CD1c-positive myeloid dendritic cell (primary cell): ENCODE results near the gene PLPP1.
"Not testable (repeated sequence)": the region's sequence is repeated elsewhere in the genome, so short reads cannot be mapped to it uniquely, and the experiment has no call there.

ENCODE experiments used
- DNase-seq: peaks from one replicate; pipeline ENCODE4 v3.0.0-alpha.2; 2016; ENCODE audit errors: extremely low spot score

The PLPP1 gene

DNA sequence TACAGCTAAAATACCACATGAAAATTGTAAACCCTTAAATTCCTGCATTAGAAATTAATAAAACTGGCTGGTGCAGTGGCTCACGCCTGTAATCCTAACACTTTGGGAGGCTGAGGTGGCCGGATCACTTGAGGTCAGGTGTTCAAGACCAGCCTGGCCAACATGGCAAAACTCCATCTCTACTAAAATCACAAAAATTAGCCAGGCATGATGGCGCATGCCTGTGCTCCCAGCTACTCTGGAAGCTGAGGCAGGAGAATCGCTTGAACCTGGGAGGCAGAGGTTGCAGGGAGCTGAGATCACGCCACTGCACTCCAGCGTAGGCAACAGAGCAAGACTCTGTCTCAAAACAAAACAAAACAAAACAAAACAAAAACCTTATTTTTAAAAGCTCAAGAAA lies 29.1 kb downstream of the PLPP1 start:
- DNase-seq, result not testable (repeated sequence)

DNA sequence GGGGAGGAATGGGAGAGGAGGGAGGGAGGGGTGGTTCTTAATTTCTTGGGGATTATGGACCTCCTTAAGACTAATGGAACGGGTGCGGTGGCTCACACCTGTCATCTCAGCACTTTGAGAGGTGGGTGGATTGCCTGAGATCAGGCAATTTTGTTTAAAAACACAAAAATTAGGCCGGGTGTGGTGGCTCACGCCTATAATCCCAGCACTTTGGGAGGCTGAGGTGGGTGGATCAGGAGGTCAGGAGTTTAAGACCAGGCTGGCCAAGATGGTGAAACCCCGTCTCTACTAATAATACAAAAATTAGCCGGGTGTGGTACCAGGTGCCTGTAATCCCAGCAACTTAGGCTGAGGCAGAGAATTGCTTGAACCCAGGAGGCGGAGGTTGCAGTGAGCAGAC lies 30.8 kb downstream of the PLPP1 start:
- DNase-seq, result not testable (repeated sequence)

DNA sequence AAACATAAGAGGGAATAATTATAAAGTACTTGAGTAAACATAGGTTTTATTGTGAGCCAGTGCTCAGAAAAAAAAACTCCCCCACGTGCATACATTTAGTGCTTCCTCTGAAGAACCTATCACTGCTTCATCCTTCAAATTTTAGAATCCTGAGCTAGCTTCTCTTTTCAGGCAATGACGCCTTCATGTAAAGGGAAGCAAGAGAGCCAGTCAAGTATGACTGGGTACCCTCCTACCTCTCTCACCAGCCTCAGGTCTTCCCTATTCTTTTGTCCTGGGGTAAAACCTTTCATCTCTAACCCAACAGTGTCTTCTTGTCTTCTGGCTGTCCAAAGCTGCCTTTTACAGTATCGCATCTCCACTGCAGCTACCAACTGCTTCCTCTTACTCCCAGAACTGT lies 32.0 kb downstream of the PLPP1 start:
- no peak for DNase-seq

DNA sequence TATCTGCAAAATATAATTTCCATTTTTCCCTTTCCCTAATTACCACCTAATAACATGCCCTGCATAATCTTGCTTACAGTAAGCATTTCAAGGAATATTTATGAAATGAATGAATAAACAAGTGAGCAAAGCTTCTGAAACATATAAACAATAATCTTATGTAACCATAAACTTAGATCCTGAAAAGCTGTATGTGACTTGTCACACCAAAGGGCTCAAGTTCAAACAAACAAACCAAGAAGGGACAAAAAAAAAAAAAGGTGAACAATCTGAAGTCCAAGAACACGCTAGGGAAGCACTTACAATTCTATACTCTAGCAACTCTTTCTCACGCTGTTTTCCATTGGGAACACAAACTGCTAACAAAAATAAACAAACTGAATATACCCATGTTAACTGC lies 36.3 kb downstream of the PLPP1 start:
- DNase-seq, result no peak

DNA sequence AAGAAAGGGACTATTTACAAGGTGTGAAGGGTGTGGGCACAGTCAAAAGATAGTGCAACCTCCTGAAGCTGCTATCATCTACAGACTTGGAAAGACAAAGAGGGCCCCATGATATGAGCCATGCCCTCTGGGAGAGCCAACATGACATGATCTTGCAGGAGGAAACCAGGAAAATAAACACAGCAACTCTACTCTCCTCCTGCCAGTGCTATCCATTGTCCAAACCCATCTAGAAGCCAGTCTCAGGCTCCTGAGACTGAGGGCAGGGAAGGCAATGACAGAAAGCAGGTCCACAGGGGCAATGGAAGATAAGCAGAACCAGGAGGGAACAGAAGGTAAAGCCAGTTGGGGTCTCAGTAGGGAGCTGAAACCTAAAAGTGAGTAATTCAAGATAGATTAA lies 37.1 kb downstream of the PLPP1 start:
- DNase-seq, result no peak

DNA sequence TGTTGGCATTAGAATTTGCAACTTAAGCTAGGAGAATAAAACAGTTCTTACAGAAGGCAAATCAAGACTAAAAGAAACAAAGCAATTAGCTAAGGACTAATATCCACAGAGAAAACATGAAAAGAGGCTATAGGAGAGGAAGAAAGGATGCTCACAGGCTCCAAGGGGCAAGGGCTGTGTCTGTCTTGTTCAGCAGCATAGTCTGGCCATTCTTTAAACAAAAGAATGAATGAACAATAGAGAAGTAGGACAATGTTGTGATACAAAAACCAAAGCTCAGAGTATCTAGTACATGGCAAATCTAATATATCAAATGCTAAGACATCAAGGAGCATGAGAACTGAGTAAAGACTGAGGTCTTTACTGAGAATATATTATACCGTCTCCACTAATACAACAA lies 39.5 kb downstream of the PLPP1 start:
- DNase-seq, result no peak

DNA sequence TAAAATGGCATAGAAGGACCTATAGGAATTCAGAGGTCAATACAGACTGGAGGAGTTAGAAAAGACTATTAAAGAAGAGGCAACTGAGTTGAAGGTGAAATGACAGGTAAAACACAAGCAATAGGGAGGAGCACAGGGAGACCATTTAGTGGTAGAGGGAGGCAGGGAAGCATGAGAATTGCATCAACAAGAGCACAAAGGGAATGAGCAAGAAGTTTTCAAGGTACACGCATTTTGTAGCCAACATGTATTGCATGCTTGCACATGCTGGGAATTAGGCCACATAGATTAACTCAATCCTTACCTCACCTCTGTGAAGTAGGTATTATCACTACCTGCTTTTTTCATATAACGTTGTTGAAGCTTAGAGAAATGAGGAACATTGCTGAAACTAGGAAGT lies 42.3 kb downstream of the PLPP1 start:
- DNase-seq, result no peak

DNA sequence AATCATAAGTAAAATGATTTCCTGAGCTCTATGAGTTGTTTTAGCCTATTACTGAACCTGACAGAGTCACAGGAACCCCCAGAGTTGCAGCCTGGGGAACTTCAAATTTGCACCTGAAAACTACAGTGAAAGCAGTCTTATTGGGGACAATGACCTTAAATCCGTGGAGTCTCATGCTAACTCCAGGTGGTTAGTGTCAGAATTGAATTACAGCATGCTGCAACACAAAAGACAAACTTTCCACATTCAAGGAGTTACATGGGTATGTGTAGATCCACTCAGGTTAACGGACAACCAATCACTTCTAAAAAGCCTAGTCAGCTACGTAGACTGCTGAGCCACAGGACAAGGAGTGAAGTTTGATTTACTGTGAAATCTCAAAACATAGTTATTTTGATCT lies 49.7 kb downstream of the PLPP1 start:
- no peak for DNase-seq

DNA sequence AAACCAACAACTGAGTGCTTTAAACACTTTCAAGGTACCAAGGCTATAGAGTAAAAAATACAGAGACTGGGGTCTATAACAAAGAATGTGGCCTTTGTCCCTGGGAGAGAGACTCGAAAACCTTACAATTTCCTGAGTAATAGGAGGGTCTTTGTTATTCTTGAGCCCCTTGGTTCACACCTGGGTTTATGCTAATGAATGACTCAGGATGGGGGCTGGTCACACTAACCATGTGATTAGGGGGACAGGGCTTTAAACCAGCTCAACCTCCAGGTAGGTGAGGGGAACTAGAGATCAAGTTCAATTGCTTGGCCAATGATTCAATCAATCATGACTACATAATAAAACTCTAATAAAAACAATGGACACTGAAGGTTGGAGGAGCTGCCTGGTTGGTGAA lies 50.2 kb downstream of the PLPP1 start:
- no peak for DNase-seq

DNA sequence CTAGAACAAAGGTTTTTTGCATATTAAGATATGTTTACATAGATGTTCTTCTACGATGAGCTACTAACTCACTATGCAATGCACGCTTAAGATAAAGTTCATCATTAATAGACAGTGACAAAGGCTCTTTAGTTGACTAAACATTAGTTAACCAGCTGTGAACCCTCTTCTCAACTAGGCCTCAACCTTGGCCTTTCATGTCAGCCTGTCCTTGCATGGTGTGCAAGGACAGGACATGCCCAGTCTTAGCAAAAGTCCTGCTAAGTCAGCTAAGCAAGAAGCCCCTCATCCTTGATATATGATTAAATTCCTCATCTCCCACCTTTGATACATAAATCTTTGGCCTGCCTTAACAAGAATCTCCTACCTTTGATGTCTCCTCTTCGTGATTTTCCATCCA lies 50.9 kb downstream of the PLPP1 start:
- DNase-seq, result no peak

DNA sequence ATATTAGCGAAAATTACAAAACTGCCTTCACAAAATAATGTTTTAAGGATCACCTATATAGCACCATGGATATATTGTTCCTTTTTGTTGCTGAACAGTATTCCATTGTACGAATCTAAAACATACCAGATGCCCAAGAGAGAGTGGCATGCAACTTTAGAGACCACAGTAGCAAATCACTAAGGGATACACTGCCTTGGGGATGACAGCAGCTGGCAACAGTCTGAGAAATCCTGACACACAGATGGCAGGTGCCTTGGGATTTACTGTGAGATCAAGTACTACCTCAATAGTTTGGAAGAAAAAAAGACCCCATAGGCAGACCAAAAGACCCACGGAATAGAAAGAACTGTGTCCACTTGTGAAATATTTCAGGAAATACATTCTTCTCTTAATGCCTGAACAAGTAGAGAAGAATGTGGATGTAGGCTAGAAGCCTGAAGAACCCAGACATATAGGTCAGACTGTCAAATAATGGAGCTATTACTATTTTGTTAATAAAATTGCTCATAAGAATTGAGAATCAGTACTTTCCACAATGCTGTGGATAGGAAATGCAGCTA lies 53.4 kb downstream of the PLPP1 start:
- no peak for DNase-seq

DNA sequence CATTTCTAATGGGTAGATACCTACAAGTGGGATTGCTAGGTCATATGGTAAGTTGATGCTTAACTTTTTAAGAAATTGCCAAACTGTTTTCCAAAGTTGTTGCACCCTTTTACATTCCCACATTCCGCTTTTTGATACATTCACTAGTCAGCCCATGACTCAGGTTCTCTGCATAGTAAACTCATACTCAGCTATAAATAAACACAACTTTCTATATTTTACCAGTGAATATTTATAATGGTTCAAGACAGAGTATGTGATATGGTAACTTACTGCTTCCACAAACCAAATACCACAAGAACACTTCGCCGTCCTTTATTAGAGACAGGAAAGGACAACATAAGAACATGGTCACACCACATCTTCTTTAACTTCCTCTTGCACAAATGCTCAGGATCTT lies 54.0 kb downstream of the PLPP1 start:
- DNase-seq, result no peak

DNA sequence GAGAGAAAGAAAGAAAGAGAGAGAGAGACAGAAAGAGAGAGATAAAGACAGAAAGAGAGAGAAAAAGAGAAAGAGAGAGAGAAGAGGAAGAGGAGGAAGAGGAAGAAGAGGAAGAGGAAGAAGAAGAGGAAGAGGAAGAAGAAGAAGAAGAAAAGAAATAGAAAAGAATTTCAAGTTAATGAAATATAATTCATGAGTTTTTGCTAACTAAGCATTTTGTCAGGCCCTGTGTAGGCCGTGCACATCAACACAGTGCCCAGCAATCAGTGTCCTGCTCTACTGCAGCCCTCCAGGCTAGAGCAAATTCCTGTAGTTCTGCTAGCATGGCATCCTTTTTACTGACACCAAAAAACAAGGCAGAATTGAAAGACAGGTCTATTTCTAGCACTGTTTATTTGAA lies 62.1 kb downstream of the PLPP1 start:
- DNase-seq, result no peak

DNA sequence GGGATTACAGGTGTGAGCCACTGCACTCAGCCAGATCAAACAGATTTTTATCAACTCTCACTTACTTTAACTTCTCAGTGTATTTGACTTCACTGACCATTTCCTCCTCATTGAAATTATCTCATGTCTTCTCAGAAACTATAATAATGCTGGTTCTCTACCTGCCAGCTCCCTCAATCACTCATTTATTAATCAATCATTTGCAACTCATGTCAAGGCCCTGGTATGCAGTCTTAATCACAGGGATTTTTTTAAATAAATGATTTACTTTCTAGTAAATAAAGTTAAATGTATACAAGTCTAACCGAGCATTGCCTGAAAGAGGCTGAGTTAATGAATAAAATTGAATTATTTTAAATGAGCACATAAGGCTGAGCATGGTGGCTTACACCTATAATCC lies 63.3 kb downstream of the PLPP1 start:
- no peak for DNase-seq

DNA sequence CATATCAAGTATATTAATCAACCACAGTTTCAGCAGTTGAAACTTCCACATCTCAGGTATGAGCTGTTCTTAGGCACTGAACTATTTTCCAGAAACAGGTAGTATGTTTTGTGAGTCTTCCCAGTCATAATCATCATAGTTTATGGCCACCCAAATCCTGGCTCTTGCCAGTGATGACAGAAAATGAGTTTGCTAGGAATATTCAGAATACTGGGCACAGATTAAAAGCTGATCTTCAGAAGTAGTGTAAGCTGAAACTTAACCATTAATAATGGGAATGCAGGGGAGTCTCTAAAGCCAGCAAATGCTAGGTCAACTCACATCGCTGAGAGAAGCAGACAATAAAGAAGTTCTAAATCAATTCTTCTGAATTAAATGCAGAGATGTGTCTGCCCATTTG lies 64.5 kb downstream of the PLPP1 start:
- no peak for DNase-seq

DNA sequence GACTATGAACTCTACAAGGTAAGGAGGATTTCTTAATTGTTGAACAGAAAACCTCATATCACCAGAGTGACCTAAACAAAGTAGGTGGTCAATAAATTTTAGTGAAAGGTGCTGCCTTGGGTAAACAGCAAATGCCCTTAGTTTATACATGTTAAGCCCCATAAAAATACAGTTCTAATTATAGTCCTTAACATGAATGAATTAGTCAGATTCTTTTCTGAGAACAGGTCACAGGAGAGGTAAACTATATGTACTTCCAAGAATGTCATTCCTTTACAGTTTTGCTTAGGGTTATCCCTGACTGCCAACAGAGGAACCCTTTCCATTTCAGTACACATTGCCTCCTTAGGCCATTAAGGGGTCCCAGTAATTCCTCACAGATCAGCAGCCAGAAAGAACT lies 64.9 kb downstream of the PLPP1 start:
- no peak for DNase-seq

DNA sequence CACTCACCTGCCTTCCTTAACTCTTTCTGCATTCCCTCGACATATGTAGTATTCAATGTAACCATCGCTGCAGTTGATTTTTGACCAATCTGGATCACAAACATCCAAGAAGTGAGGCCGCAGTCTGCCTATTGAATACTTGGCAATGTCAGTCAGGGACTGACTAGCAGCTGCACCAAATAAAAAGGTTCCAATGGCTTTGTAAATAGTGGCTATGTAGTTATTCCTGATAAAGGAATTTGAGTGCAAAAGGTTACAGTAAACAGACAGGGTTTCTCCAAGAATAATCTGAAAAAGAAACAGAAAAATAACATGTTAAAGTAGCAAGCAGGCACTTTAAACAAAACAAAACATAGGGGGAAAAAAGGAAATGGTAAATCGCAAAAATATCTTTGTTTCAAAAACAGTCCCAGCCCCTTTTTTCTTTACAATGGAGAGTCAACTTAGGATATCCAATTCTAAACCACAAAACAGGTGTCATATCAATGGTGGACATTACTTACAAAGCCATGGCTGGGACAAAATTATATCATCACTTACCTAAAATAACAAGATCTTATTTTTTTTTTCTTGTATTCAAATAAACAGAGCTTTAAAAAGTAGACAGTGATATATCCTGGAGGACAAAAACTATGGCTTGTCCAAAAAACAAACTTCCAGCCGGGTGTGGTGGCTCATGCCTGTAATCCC lies 66.8 kb downstream of the PLPP1 start:
- no peak for DNase-seq

DNA sequence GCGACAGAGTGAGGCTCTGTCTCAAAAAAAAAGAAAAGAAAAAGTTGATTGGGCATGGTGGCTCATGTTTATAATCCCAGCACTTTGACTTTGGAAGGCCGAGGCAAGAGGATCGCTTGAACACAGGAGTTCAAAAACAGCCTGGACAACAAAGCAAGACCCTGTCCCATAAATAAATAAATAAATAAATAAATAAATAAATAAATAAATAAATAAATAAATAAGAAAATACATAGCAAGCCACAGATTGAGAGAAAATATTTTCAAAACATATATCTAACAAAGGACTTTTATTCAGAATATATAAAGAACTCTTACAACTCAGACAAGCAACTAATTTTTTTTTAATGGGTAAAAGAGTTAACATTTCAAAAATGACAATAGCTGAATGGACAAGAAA lies 71.2 kb downstream of the PLPP1 start:
- DNase-seq, result no peak

DNA sequence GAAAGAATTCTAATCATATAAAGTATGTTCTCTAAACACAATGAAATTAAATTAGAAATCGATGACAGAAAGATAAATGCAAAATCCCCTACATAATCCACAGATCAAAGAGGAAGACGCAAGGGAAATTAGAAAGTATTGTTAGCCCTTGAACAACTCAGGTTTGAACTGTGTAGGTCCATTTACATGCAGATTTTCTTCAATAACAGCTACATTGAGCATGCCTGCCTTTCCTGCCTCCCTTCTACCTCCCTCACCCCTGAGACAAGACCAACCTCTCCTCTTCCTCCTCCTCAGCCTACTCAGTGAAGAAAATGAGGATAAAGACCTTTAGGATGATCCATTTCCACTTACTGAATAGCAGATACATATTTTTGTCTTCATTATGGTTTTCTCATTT lies 75.2 kb downstream of the PLPP1 start:
- no peak for DNase-seq

DNA sequence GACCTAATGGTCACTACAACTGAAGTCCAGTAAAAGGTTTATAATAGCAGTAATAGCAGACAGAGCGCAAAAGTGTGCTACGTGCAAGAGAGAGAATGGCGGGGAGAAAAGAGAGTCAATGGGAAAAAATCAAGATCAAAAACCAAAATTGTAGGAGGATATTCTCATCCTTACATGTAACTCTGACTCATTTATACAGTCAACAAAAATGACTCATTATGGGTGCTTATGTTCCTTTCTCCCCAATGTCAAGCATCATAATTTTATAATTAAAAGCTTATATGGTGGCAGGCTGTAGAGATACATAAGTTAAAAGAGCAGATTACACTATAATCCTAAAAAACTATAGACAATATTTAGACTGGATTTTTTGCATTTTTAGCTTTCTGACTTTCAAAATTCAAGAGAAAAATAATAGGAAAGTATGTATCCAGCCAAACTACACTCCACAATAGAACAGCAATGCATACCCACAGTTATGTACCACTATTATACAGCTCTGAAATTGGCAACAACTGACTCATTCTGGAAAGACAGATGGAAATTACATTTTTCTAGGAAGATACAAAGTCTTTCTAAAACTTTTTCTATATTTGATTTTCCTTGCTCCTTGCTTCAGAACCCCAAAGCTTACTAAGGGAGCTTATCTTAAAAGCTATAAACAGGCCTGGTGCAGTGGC lies 78.4 kb downstream of the PLPP1 start:
- no peak for DNase-seq

DNA sequence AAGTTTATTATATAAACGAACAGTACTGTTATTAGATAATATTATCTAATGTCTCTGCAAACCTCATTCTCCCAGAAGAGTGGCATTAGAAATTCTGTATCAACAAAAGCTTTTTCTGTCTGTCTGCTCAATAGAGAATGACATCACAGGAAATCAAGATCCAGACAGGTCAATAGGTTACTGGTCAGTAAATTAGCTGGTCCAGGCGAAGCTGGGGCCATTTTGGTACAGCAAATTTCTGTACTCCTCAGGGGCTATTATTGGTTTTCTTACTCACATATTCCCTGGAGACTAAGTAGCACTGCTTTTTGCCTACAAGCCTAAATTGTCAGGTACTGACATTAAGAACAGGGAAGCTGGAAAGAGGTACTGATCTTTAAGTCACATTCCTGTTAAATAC lies 80.5 kb downstream of the PLPP1 start:
- no peak for DNase-seq

DNA sequence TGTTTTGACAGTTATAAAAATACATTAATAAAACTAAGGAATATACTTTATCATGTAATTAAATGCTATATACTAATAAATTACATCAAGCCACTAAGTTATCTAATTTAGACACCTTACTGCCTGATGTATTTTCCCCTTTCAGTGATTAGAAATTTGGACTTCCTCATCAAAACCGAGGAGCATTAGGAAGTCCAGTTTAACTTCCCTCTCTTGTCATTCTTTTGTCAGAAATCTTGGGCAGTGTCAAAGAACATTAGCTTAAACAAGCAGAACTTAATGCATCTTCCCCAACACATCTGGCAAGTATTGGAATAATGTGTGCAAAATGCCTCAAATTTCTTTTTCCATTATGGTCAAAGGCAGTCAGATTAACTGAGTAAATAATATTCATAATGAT lies 81.6 kb downstream of the PLPP1 start:
- peak; percentile 13 for DNase-seq

DNA sequence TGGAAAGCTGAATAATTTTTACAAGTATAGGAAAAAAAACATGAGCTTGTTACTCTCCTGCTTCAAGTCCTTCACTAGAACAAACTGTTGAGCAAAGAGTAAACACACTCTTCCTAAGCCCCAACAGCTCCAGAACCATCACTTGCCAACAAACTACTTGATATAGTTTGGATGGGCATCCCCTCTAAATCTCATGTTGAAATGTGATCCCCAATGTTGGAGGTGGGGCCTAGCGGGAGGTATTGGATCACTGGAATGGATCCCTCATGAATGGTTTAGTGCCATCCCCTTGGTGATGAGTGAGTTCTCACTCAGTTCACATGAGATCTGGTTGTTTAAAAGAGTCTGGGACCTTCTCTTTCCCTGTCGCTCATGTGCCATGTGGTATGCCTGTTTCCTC lies 82.8 kb downstream of the PLPP1 start:
- DNase-seq, result no peak
